Breast epithelium (tissue), 4 donors: ENCODE results near the gene RHBDF2. TPM values are rescaled to one million over a fixed set of nuclear protein-coding genes. Genes with fewer than 3 reads are reported as not detected.

Experiments
- DNase-seq, 2 donors: peaks; one replicate each; pipeline ENCODE4 v3.0.0-alpha.2; 2019; ENCODE audit warnings: low spot score in 2 of 2
- H3K27ac ChIP-seq, 2 donors: fragments of 200-600 bp; sonication (generic) in 1 of 2; one replicate each; pipeline ENCODE4 v1.5.1; 2016 to 2019; ENCODE audit warnings: mild to moderate bottlenecking in 1 of 2
- H3K27me3 ChIP-seq, 2 donors: fragments of 200-600 bp; sonication (generic) in 1 of 2; one replicate each; pipeline versions ENCODE4 v1.5.1 to v1.6.0; 2017 to 2019; ENCODE audit warnings: control low read depth in 1 of 2, mild to moderate bottlenecking in 1 of 2
- H3K36me3 ChIP-seq: fragments of 200-600 bp; one replicate; pipeline ENCODE4 v1.5.1; 2019
- H3K4me1 ChIP-seq, 2 donors: fragments of 200-600 bp; sonication (generic); one replicate each; pipeline ENCODE4 v1.5.1; 2016 to 2019; ENCODE audit warnings: control low read depth in 1 of 2
- H3K4me3 ChIP-seq, 3 donors: fragments of 200-600 bp; sonication (generic); 1 replicate in 2 of 3; 2 replicates in 1 of 3; pipeline ENCODE4 v1.5.1; 2016 to 2019; ENCODE audit warnings: mild to moderate bottlenecking in 3 of 3, moderate library complexity in 2 of 3
- H3K9me3 ChIP-seq, 2 donors: fragments of 200-600 bp; sonication (generic) in 1 of 2; one replicate each; pipeline ENCODE4 v1.5.1; 2016 to 2019; ENCODE audit warnings: control low read depth in 1 of 2
- POLR2A ChIP-seq: fragments of 450-650 bp; IDR thresholded peaks from one replicate; pipeline ENCODE4 v1.6.1; 2016; ENCODE audit warnings: antibody characterized with exemption, mild to moderate bottlenecking, moderate library complexity
- POLR2AphosphoS5 ChIP-seq, 3 donors: sonication (generic); formaldehyde crosslinking; IDR thresholded peaks; one replicate each; pipeline ENCODE4 v1.6.1; 2017; ENCODE audit warnings: antibody characterized with exemption in 3 of 3
- intact Hi-C: fragments of 100-400 bp; cut with DNase I; formaldehyde crosslinking; loops from one replicate; pipeline ENCODE4 v1.15.1; 2023; ENCODE audit warnings: low total_unique reads
- total RNA-seq, 3 donors: library from RNA; depleted of rRNA; stranded (reverse); fragments of >200 nt; gene quantifications; one replicate each; pipeline ENCODE4 v1.1.0, GENCODE V29; 2016
- TF ChIP-seq, protein P1 (sequence below), 3 donors: fragments of 450-650 bp; IDR thresholded peaks; one replicate each; pipeline ENCODE4 v1.5.1; 2016 to 2017; ENCODE audit warnings: antibody characterized with exemption in 3 of 3, mild to moderate bottlenecking in 3 of 3, moderate library complexity in 3 of 3

The RHBDF2 gene
- total RNA-seq, 3 donors from 2014 or later, result 13.4 to 35.5 (median 26.8) TPM

DNA sequence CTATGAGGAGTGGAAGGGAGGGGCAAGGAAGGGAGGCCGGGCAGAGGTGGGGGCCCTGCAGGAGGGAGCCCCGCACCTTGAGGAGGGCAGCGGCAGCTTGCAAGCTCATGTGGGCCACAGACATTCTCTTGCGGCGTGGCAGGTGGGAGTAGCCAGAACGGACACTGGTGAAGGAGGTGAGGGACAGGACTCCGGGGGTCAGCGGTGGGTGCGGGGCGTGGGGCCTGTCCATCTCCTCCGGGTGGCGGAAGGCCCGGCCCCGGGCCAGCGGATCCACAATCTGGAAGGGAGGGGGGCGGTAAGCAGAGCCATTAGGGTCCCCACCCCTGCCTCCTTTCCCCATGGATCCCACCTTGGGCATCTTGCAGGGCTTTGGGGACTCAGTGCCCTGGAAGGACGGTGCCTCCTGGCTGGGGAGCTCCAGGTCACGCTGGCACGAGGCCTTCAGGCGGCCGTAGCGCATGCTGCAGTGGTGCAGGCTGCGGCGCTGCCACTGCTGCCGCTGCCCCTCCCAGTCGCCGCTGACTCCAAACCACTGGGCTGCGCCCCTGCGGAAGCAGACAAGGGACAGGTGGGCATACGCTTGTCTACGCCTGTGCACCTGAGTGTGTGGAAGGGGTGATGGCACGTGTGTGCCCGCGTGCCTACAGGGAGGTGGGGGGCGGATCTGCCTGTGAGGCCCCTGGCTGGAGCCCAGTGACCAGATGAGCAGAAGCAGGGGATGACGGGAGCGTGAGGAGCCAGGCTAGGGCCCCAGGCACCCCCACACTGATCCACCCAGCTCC is 22.3 kb downstream of the RHBDF2 start:
- Histone ChIP-seq H3K4me1 (no peaks in the 10 kb centered on the region), H3K4me3 (no peak overlapping the region), H3K9me3 (no peaks in the 10 kb centered on the region), H3K27ac (no peak overlapping the region), H3K36me3 (no peaks in the 10 kb centered on the region), H3K27me3 (no peaks in the 10 kb centered on the region)
- intact Hi-C loops, result no loop called here
- TF ChIP-seq POLR2A (no peak), POLR2AphosphoS5 (IDR thresholded peaks at IDR 0.05) (no peak)
- TF ChIP-seq, protein P1, sequence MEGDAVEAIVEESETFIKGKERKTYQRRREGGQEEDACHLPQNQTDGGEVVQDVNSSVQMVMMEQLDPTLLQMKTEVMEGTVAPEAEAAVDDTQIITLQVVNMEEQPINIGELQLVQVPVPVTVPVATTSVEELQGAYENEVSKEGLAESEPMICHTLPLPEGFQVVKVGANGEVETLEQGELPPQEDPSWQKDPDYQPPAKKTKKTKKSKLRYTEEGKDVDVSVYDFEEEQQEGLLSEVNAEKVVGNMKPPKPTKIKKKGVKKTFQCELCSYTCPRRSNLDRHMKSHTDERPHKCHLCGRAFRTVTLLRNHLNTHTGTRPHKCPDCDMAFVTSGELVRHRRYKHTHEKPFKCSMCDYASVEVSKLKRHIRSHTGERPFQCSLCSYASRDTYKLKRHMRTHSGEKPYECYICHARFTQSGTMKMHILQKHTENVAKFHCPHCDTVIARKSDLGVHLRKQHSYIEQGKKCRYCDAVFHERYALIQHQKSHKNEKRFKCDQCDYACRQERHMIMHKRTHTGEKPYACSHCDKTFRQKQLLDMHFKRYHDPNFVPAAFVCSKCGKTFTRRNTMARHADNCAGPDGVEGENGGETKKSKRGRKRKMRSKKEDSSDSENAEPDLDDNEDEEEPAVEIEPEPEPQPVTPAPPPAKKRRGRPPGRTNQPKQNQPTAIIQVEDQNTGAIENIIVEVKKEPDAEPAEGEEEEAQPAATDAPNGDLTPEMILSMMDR (IDR thresholded peaks at IDR 0.05), result no peak
- no peak for DNase-seq

GRCh38 chr17:76478097-76478496 is 23.1 kb downstream of the RHBDF2 start:
- TF ChIP-seq, protein P1 (IDR thresholded peaks at IDR 0.05), result no peak
- no peak for TF ChIP-seq POLR2A
- no peak for TF ChIP-seq POLR2AphosphoS5 (IDR thresholded peaks at IDR 0.05)
- intact Hi-C loops, result no loop called here
- H3K36me3 ChIP-seq, result no peaks in the 10 kb centered on the region
- H3K27ac ChIP-seq, result no peak overlapping the region
- no peak overlapping the region for H3K4me3 ChIP-seq
- H3K4me1 ChIP-seq, result no peaks in the 10 kb centered on the region
- no peaks in the 10 kb centered on the region for H3K27me3 ChIP-seq
- DNase-seq, result no peak
- no peaks in the 10 kb centered on the region for H3K9me3 ChIP-seq

DNA sequence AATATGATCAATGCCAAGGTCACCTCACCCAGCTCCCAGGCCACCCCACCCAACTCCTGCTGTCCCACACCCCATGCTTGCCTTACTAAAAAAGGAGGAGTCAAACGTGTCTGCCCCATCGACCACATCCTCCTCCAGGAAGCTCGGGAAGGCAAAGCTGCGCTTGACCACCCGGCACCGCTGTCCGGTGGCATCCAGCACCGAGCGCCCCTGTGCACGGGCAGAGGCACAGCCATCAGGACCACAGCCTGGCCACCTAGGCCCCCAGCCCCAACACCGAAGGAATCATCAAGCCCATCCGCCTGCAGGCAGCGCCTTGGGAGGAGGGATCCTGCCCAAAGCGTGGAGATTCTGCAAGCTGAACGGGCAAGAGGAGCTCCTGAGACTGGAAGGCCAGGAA is 23.6 kb downstream of the RHBDF2 start:
- Histone ChIP-seq H3K9me3 (no peaks in the 10 kb centered on the region), H3K4me1 (no peaks in the 10 kb centered on the region), H3K27ac (no peak overlapping the region), H3K36me3 (no peaks in the 10 kb centered on the region), H3K27me3 (no peaks in the 10 kb centered on the region), H3K4me3 (no peak overlapping the region)
- intact Hi-C loops, result no loop called here
- TF ChIP-seq POLR2AphosphoS5 (IDR thresholded peaks at IDR 0.05) (no peak), POLR2A (no peak)
- TF ChIP-seq, protein P1 (IDR thresholded peaks at IDR 0.05), result no peak
- no peak for DNase-seq

- DNase-seq, result no peak
- no peaks in the 10 kb centered on the region for H3K4me1 ChIP-seq
- intact Hi-C loops, result no loop called here
- no peaks in the 10 kb centered on the region for H3K9me3 ChIP-seq
- no peak overlapping the region for H3K4me3 ChIP-seq
- H3K27me3 ChIP-seq, result no peaks in the 10 kb centered on the region
- H3K36me3 ChIP-seq, result no peaks in the 10 kb centered on the region
- TF ChIP-seq POLR2AphosphoS5 (IDR thresholded peaks at IDR 0.05) (no peak), POLR2A (no peak)
- TF ChIP-seq, protein P1 (IDR thresholded peaks at IDR 0.05), result no peak
- H3K27ac ChIP-seq, result no peak overlapping the region
Observed at GRCh38 chr17:76476736-76477135, 24.5 kb downstream of the RHBDF2 start.

DNA sequence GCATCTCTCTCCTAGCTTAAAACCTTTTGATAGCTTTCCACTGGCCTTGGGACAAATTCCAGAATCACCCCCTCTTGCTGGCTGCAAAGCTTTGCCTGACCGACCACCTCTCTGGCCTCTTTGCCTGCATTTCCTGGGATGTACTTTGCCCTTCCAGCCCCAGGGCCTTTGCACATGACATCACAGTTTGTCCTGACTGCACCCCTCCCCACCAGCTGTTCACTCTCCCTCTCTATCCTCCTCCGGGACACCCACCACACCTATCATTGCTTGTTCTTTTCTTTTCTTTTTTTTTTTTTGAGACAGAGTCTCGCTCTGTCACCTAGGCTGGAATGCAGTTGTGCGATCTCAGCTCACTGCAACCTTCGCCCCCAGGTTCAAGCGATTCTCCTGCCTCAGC is 25.9 kb downstream of the RHBDF2 start:
- H3K36me3 ChIP-seq, result no peaks in the 10 kb centered on the region
- TF ChIP-seq, protein P1 (IDR thresholded peaks at IDR 0.05), result no peak
- no peak for TF ChIP-seq POLR2AphosphoS5 (IDR thresholded peaks at IDR 0.05)
- TF ChIP-seq POLR2A, result no peak
- H3K4me3 ChIP-seq, result no peak overlapping the region
- H3K9me3 ChIP-seq, result no peaks in the 10 kb centered on the region
- H3K27ac ChIP-seq, result no peak overlapping the region
- intact Hi-C loops, result no loop called here
- no peaks in the 10 kb centered on the region for H3K4me1 ChIP-seq
- no peak for DNase-seq
- no peaks in the 10 kb centered on the region for H3K27me3 ChIP-seq
